SK-N-SH (cell line): ENCODE results near the gene HOXB5.

Experiments used
- EP300 ChIP-seq, 2 experiments: IDR thresholded peaks; 2 replicates each; pipeline versions ENCODE4 v1.4.0 to v1.6.1; 2012; ENCODE audit warnings: borderline replicate concordance in 1 of 2, low read depth in 1 of 2, low read length in 1 of 2
- EZH2phosphoT487 ChIP-seq: fragments of 200-600 bp; sonication (generic); IDR thresholded peaks from 2 replicates; pipeline ENCODE4 v1.6.1; 2017; ENCODE audit warnings: low read depth, mixed run types, mild to moderate bottlenecking, antibody characterized with exemption, moderate library complexity, borderline replicate concordance
- FOSL2 ChIP-seq: IDR thresholded peaks from 2 replicates; pipeline ENCODE4 v1.4.0; 2012; ENCODE audit warnings: low read depth, mild to moderate bottlenecking, moderate library complexity, borderline replicate concordance
- FOXM1 ChIP-seq: IDR thresholded peaks from 2 replicates; pipeline ENCODE4 v1.4.0; 2012; ENCODE audit warnings: low read depth, mild to moderate bottlenecking
- MEF2A ChIP-seq: IDR thresholded peaks from 2 replicates; pipeline ENCODE4 v1.4.0; 2012; ENCODE audit warnings: low read depth, borderline replicate concordance
- MXI1 ChIP-seq: IDR thresholded peaks from 2 replicates; pipeline ENCODE4 v1.6.1; 2012; ENCODE audit warnings: mild to moderate bottlenecking, low read depth, low read length, improper control_type of control experiment
- RFX5 ChIP-seq: IDR thresholded peaks from 2 replicates; pipeline ENCODE4 v1.6.1; 2012; ENCODE audit warnings: mild to moderate bottlenecking, improper control_type of control experiment, low read length
- SMC3 ChIP-seq: IDR thresholded peaks from 2 replicates; pipeline ENCODE4 v1.6.1; 2012; ENCODE audit warnings: low read depth, low read length, improper control_type of control experiment
- YY1 ChIP-seq: IDR thresholded peaks from 2 replicates; pipeline ENCODE4 v1.4.0; 2012; ENCODE audit warnings: low read depth, mild to moderate bottlenecking
- TF ChIP-seq, protein P1 (sequence below): fragments of 200-600 bp; sonication (generic); IDR thresholded peaks from 2 replicates; pipeline ENCODE4 v1.6.1; 2017; ENCODE audit warnings: antibody characterized with exemption, mild to moderate bottlenecking, moderate library complexity
- TF ChIP-seq, protein P2 (sequence below): IDR thresholded peaks from 2 replicates; pipeline ENCODE4 v1.6.1; 2012; ENCODE audit warnings: mild to moderate bottlenecking, low read depth, low read length, moderate library complexity
- TF ChIP-seq, protein P3 (sequence below): fragments of 150-350 bp; IDR thresholded peaks from 2 replicates; pipeline ENCODE4 v1.6.1; 2017; ENCODE audit warnings: antibody characterized with exemption, low read length, low read depth, borderline replicate concordance

DNA sequence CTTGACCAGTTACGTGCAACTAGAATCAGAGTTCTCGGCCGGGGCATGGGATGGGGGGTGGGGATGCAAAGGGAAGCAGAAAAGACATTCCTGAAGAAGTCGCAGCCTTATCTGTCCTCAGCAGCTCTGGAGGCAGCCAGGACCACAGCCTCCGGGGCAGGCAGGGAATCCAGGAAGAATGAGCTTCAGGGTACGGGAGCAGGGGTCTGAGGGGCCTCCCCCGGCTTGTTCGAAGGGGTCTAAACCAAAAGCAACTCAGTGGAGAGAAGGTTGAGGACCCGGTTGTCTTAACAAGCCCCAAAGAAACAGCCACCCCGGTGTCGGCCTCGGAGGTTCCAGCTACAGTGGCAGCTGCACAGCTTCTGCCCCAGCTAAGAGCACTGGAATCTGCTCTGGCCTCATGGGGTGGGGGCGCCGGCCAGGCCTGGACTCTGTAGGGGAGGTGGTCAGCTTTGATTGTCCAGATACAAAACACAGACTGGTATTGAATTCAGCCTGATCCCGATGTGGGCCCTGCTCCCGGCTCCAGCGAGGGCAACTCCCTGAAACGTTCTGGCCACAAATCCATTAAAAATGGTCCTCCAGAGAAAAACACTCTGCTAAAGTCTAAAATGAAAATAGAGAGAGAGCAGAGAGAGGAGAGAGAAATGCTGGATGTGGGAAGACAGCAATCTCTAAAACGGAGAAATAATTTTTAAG lies 23.1 kb downstream of the HOXB5 start:
- TF ChIP-seq, protein P1, sequence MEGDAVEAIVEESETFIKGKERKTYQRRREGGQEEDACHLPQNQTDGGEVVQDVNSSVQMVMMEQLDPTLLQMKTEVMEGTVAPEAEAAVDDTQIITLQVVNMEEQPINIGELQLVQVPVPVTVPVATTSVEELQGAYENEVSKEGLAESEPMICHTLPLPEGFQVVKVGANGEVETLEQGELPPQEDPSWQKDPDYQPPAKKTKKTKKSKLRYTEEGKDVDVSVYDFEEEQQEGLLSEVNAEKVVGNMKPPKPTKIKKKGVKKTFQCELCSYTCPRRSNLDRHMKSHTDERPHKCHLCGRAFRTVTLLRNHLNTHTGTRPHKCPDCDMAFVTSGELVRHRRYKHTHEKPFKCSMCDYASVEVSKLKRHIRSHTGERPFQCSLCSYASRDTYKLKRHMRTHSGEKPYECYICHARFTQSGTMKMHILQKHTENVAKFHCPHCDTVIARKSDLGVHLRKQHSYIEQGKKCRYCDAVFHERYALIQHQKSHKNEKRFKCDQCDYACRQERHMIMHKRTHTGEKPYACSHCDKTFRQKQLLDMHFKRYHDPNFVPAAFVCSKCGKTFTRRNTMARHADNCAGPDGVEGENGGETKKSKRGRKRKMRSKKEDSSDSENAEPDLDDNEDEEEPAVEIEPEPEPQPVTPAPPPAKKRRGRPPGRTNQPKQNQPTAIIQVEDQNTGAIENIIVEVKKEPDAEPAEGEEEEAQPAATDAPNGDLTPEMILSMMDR, result no peak
- no peak for TF ChIP-seq EP300 (IDR thresholded peaks at IDR 0.05; ENCODE audit: borderline replicate concordance in 1 of 2, low read depth in 1 of 2, low read length in 1 of 2)
- TF ChIP-seq RFX5, result no peak
- TF ChIP-seq, protein P2, sequence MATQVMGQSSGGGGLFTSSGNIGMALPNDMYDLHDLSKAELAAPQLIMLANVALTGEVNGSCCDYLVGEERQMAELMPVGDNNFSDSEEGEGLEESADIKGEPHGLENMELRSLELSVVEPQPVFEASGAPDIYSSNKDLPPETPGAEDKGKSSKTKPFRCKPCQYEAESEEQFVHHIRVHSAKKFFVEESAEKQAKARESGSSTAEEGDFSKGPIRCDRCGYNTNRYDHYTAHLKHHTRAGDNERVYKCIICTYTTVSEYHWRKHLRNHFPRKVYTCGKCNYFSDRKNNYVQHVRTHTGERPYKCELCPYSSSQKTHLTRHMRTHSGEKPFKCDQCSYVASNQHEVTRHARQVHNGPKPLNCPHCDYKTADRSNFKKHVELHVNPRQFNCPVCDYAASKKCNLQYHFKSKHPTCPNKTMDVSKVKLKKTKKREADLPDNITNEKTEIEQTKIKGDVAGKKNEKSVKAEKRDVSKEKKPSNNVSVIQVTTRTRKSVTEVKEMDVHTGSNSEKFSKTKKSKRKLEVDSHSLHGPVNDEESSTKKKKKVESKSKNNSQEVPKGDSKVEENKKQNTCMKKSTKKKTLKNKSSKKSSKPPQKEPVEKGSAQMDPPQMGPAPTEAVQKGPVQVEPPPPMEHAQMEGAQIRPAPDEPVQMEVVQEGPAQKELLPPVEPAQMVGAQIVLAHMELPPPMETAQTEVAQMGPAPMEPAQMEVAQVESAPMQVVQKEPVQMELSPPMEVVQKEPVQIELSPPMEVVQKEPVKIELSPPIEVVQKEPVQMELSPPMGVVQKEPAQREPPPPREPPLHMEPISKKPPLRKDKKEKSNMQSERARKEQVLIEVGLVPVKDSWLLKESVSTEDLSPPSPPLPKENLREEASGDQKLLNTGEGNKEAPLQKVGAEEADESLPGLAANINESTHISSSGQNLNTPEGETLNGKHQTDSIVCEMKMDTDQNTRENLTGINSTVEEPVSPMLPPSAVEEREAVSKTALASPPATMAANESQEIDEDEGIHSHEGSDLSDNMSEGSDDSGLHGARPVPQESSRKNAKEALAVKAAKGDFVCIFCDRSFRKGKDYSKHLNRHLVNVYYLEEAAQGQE, result no peak
- no peak for TF ChIP-seq FOXM1
- no peak for TF ChIP-seq SMC3
- TF ChIP-seq YY1, result no peak
- TF ChIP-seq, protein P3, sequence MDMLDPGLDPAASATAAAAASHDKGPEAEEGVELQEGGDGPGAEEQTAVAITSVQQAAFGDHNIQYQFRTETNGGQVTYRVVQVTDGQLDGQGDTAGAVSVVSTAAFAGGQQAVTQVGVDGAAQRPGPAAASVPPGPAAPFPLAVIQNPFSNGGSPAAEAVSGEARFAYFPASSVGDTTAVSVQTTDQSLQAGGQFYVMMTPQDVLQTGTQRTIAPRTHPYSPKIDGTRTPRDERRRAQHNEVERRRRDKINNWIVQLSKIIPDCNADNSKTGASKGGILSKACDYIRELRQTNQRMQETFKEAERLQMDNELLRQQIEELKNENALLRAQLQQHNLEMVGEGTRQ, result no peak
- TF ChIP-seq EZH2phosphoT487, result peak; percentile 82
- no peak for TF ChIP-seq MXI1
- TF ChIP-seq FOSL2, result no peak
- TF ChIP-seq MEF2A, result no peak
